Measurements from ENCODE around the gene COL7A1.

The COL7A1 gene

DNA sequence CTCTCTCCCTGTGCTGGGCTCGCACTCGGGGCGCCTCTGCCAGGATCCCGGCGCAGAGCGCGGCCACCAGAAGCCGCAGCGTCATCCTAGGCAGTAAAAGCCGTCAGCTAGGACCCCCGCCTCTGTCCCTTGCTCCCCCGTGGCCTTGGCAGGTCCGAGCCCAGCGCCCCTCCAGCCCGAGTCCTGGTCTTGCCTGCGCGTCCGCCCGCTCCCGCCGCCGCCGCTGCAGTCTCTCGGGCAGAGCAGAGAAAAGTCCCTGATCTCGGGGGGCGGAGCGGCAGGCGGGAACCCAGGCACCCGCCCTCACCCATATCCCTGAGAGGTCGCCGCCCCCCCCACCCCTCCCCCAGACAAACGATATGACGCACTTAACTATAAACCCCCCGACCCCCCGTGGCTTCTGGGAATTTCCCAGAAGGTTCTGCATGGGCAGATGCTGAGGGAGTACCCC is at the start of gene COL7A1:
TSS of gene COL7A1 (minus strand) at position 255 of the 451 bp plus-strand sequence. CDS start at position 85, 170 bp downstream.
- DNase-seq: no peak

GRCh38 chr3:48642605-48643004 is 47.5 kb upstream of the COL7A1 start:
- no peak for DNase-seq

- DNase-seq: no peak
These were observed 46.3 kb upstream of the COL7A1 start for GRCh38 chr3:48641396-48641795.

- DNase-seq: no peak
These were observed 44.9 kb upstream of the COL7A1 start for GRCh38 chr3:48639944-48640606.

DNA sequence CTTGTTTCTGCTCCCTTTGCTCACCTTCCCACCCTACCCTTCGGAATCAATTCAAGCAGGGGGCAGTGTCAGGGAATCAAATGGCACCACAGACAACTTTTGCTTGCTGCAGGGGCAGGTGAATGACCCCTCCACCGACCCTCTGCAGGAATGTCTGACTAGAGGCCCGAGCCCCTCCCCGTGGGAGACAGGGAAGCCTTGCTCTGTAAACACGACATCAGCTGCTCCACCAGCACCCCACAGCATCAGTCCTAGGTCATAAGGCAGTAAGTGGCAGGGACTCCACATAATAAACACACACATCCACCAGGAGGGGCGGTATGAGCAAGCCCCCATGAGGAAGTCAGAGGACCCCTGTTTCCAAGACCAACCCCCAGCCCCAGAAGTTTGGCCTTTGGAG is 42.2 kb upstream of the COL7A1 start:
- DNase-seq: no peak

DNA sequence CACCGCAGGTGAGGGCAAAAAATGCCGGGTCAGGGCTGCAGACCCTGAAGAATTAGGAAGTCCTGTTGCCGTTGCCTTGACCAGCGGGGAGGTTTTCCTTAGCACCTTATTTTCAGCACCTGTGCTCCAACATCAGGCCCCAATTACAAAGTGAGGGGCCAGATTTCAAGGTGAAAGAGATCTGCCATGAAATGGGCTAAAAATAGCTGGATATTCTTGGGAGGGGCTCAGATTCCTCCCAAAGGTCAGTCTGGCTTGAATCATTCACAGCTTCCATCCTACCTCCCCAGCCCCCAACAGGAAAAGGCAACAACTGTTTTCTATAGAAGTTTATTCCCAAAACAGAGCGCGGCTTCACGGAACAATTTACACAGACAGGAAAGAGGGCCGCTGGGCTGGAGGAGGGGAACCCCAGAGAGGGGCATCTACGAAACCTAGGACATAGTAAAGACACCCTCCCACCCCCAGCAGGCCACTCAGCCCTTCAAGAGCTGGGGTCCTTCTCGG is 41.1 kb upstream of the COL7A1 start:
- peak in 1 of 3 experiments; percentile 24 for DNase-seq

DNA sequence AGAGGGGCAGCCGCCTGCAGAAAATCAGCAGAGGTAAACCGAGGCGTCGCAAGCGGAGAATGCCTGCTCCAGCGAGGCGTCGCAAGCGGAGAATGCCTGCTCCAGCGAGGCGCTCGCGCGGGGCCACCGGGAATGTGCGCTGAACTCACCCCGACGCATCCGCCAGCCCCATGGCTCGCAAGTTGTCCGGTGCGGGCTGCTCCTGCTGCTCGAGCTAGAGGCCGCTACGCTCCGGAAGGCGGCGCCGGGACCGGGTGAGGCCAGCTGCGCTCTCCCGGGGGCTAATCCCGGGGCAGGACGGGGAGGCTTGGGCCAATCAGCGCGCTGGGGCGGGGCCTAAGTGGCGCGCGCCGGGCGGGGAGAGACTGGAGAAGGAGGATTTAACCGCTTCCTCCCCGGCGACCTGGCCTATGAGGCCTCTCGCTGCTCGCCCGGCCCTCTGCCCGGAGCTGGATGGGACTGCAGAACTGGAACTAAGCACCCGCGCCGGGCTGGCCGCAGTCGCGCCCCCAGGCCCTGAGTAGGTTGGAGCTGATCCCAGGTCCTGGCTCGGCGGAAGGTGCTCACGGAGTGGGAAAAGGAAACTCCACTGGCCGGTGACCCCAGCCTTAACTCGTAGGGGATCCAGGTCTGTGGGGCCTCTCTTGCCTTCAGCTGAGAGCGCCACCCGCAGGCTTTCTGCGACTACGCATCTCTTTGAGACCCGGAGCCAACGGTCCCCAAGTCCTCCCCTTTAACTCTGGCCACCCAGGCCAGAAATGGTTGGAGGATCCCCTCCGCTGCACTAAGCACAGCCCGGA is 40.3 kb upstream of the COL7A1 start, which contains the start of gene SLC26A6:
TSS of gene SLC26A6 (minus strand) at position 240 of the 800 bp plus-strand sequence. CDS start at position 172, 68 bp downstream.
- peak; percentile 88 to 93 (median 91) for DNase-seq

DNA sequence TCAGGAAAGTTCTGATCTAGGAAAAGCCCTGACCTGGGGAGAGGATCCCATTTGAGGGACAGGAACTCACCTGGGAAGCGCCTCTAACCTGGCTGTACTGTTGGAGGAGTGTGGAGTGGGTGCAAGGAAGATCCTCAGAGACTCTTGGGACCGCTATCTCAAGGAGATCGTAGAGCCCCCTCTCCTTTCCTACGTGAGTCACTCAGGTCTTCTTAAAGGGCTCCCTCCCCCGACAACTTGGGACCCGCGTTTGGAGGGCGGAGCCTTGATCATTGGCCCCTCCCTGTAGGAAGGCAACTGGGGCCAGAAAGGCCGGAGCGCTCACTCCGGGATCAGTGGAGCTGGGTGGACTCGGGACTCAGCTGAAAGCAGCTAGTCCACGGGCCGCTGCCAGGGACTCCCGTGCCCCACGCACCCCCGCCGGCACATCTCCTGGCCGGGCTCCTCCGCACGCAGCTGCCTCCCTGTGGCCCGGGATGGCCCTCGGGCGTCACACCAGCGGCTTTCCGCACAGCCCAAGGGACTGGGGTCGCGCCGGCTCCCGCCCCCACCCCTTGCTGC is 39.6 kb upstream of the COL7A1 start:
- peak; percentile 17 to 64 (median 58) for DNase-seq

- no peak for DNase-seq
These were observed 38.6 kb upstream of the COL7A1 start for GRCh38 chr3:48633743-48634142.

- no peak for DNase-seq
These were observed 38.1 kb upstream of the COL7A1 start for GRCh38 chr3:48633256-48633655.

DNA sequence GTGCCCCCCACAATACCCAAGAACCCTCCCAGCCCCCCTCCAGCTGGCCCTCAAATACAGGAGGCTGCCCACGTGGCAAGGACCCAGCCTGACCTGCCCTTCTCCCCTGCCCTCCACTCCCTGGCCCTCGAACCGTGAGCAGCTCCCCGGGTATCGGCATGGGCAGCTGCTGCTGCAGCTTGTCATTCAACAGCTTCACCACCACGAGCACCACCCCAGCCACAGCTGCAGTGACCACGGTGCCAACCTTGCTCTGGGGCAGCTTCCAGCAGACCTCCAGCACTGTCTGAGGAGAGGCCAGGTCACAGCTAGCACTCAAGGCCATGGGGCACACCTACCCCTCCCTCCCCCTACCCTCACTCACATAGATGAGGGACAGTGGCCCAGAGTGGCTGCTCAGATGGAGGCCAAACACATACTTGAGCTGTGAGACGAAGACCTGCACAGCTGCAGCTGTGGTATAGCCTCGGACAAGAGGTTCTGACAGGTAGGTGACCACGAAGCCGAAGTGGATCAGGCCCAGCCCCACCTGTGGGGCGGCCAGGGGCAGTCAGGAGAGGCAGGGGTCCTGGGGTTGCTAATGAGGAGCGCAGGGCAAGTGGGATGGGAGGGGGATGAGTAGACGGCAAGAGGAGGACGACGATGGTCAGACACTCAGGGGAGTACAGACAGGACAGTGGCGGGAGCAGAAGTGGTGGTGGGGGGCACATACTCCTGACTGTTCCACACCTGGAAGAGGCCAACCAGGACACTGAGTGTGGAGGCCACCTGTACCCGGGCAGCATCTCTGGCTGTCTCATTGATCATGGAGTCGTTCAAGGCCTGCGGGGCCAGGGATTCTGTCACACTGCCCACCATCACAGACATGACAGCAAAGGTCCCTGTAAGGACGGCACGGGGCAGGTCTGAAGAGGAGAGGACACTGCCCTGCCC is 36.7 kb upstream of the COL7A1 start:
- no peak for DNase-seq

DNA sequence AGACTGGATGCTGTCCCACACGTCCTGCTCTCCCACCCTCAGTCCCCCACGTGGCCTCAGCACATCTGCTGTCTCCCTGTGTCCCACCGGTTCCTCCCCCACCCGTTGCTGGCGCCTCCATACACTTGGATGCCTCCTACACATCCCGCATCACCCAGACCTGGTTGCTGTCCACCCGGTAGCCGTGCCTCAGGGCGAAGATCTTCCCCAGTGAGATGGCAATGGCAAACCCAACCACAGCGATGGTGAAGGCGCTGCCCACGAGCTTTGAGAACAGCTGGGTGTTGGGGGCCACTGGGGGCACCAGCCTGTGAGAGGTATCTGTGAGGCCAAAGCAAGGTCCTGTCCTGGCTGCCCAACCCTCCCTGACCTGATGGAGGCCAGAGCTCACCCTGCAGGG is 35.7 kb upstream of the COL7A1 start:
- no peak for DNase-seq

- no peak for DNase-seq
These were observed 35.3 kb upstream of the COL7A1 start for GRCh38 chr3:48630407-48630806.

DNA sequence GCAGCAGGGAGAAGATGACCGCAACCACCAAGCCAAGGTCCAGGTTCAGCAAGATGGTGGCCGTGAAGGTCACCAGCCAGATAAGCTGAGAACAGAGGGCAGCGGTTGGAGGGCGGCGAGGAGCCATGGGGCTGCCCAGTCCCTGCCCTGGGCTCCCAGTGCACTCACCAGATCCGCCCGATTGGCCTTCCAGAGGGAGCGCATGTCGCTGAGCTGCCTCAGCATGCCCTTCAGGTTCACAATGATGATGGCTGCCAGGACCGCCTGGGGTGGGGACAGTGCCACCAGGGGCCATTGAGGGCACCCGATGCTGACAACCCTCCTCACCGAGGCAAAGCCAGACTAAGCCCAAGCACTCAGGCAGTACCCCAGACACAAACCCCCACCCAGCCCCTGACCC is 34.8 kb upstream of the COL7A1 start:
- DNase-seq: no peak

- no peak for DNase-seq
These were observed 33.3 kb upstream of the COL7A1 start for GRCh38 chr3:48628277-48629017.

DNA sequence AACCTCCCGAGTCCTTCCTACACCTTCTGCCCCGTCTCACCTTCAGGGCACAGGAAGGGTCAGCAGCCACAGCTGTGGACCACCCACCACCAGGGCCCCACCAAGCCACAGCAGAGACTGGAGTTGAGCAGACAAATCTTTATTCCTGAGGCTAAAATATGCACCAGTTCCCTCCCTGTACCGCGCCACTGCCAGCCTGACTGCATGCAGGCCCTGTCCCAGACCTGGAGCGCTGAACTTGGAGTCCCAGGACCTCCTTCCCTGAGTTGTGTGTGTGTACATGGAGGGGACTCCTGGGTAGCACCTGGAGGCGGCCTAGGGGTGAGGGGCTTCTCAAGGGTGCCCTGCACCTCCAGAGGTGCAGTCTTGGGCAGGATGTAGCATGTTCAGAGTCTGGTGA is 30.5 kb upstream of the COL7A1 start:
- no peak for DNase-seq

DNA sequence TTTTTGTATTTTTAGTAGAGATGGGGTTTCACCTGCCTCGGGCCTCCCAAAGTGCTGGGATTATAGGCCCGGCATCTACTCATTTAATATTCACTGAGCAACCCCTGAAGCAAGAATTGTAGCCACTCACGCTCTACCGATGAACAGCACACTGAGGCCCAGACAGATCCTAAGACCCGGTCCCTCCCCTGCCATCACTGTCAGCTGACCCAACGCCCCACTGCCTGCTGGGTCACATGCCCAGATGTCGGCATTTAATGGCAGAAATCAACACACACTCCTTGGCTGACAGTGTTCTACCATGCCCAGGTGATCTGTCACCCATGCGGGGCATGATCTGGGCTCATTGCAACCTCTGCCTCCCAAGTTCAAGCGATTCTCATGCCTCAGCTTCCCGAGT is 29.6 kb upstream of the COL7A1 start:
- DNase-seq: no peak

DNA sequence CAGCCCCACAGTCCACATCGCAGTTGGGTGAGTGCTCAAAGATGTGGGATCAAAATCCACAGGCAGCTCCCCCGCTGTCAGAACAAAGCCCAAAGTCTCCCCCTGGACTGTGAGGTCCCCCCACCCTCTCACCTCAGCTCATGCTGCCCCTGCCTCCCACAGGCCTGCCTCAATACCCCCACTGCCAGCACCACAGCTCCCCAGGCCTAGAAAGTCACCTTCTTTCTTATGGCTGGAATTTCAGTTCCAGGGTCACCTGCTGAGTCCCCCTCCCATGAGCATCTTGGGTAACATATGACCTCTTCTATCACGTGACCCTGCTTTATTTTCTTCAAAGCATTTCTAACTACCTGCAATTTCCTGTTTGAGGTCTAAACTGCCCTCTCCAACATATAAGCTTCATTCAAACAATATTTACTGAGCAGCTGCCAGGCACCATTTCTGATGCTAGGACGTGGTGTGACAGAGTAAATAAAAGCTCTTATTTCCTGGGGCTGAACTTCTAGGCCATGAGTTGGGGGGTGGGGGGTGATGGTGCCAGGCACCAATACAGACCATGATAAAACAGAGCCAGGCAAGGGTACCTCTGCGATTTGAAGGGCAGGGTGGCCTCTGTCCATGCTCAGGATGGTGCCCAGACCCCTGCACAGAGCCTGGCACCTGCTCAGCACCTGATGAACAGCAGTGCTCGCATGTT is 28.9 kb upstream of the COL7A1 start:
- DNase-seq: peak in 2 of 3 experiments; percentile 48 to 82

DNA sequence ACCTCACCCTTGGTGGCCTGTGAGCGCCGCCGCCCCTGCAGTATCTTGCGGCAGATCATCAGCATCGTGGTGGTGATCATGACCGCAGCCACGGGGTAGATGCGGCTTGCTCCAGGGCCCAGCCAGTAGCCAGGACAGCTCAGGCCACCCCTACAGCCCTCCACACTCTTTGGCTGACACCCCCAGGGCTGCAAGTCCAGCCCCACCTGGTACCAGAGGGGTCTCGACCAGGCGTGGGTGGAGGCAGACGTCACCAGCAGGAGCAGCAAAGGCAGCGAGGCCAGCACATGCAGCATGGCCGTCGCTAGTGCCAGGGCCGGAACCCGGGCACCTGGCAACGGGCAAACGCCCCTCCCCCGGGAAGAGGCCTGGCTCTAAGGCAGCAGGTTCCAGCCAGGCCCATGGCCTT is 26.3 kb upstream of the COL7A1 start, which contains the start of gene TMEM89:
TSS of gene TMEM89 (minus strand) at position 309 of the 409 bp plus-strand sequence. CDS start at position 296, 13 bp downstream.
- no peak for DNase-seq
